Mesodermal cell (in vitro differentiated cells): ENCODE measurements around the gene NFAT5.
A peak's percentile ranks its signal among the peaks of the same experiment; 100 is the strongest.

Experiments used
- H3K27ac ChIP-seq: 2 replicates; pipeline ENCODE4 v1.7.0; 2013; ENCODE audit warnings: mild to moderate bottlenecking, low read depth, low read length, moderate library complexity; ENCODE audit not compliant: severe bottlenecking
- H3K36me3 ChIP-seq: 2 replicates; pipeline ENCODE4 v1.7.1; 2013; ENCODE audit warnings: mild to moderate bottlenecking, low read length, moderate library complexity; ENCODE audit not compliant: control insufficient read depth, insufficient read depth
- H3K4me1 ChIP-seq: one replicate; pipeline ENCODE4 v1.7.1; 2013; ENCODE audit warnings: mild to moderate bottlenecking, low read length; ENCODE audit not compliant: insufficient read depth, control insufficient read depth, poor library complexity, severe bottlenecking
- H3K4me3 ChIP-seq: 2 replicates; pipeline ENCODE4 v1.7.0; 2013; ENCODE audit warnings: low read length, control low read depth, mild to moderate bottlenecking; ENCODE audit not compliant: insufficient read depth, poor library complexity, severe bottlenecking; ENCODE audit errors: extremely low read depth
- H3K9me3 ChIP-seq: 2 replicates; pipeline ENCODE4 v1.7.1; 2013; ENCODE audit warnings: mild to moderate bottlenecking, low read length, moderate library complexity; ENCODE audit not compliant: control insufficient read depth
- WGBS, 2 experiments: methylation state at CpG; one replicate each; pipeline ENCODE4 v1.1.5; 2013; ENCODE audit warnings: missing lambda C conversion rate in 2 of 2; ENCODE audit not compliant: insufficient coverage in 2 of 2; 5-methylcytosine and 5-hydroxymethylcytosine counted together

The NFAT5 gene

DNA sequence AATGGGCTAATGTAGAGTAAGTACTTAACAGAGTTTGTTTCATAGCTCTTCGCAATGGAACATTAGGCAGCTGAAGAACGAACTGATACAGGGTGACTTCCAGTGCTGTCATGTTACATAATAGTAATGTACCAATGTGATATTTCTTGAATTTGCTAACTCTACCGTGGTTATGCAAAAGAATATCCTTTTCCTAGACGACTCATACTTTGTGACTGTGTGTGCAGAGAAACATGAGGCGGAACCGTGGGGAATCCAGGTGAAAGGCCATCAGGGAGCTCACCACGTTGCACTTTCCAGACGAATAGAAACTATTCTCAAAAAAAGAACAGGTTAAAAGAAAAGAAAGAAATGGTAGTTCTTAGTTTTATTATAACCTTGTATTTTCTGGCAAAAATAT lies 175.8 kb downstream of the NFAT5 start:
- Histone ChIP-seq H3K9me3 (no peaks in the 10 kb centered on the region), H3K27ac (no peak overlapping the region), H3K4me1 (no peaks in the 10 kb centered on the region), H3K4me3 (no peak overlapping the region), H3K36me3 (peaks cover 69% of the 10 kb centered on the region)
- 98% methylated on average over 5 to 6 of the region's 8 CpGs for WGBS, 2 experiments

DNA sequence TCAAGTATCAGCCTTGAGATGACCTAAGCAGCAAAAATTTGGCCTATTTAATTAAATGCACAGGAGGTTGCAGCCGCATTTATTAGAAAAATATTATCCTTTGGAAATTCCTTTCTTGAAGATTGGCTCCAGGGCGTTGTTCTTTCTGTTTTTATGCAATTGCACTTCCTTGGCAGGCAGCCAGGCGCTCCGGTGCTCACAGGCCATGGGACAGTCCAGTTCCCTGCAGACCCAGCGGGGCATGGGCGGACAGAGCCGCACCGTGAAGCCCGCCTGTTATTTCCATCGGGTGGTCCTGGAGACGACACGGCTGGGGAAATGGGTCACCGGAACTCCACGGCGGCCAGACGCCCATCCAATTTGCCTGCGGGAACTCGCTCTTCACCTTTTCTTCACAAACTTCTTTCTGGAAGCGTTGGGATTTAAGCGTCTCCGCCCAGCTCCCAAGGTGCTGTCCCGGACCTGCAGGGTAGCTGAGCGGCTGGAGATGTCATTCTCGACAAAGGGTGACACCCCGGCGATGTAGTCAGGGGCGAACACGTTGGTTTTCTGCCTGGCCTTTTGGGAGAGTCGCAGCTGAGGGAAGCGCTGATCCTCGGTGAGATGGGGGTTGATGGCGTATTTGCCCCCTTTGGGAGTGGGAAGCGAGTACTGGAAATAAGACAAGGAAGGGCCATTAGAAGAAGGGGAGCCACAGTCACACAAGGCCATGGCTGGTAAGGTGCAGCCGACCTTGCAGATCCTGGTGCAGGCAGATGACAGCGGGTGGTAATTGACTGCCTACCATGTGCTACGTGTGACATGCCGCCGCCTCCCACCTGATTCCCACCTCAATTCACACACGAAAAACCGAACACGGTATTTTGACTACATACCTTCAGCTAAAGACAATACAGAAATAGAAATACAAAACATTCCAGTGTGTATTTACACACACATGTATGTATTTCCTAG lies 176.5 kb downstream of the NFAT5 start:
- H3K36me3 ChIP-seq: peaks cover 76% of the 10 kb centered on the region
- H3K4me3 ChIP-seq: no peak overlapping the region
- peaks cover under 1% of the 10 kb centered on the region for H3K4me1 ChIP-seq
- H3K27ac ChIP-seq: no peak overlapping the region
- no peaks in the 10 kb centered on the region for H3K9me3 ChIP-seq
- WGBS, 2 experiments: 93 to 97% methylated on average over 22 to 33 of the region's 41 CpGs

DNA sequence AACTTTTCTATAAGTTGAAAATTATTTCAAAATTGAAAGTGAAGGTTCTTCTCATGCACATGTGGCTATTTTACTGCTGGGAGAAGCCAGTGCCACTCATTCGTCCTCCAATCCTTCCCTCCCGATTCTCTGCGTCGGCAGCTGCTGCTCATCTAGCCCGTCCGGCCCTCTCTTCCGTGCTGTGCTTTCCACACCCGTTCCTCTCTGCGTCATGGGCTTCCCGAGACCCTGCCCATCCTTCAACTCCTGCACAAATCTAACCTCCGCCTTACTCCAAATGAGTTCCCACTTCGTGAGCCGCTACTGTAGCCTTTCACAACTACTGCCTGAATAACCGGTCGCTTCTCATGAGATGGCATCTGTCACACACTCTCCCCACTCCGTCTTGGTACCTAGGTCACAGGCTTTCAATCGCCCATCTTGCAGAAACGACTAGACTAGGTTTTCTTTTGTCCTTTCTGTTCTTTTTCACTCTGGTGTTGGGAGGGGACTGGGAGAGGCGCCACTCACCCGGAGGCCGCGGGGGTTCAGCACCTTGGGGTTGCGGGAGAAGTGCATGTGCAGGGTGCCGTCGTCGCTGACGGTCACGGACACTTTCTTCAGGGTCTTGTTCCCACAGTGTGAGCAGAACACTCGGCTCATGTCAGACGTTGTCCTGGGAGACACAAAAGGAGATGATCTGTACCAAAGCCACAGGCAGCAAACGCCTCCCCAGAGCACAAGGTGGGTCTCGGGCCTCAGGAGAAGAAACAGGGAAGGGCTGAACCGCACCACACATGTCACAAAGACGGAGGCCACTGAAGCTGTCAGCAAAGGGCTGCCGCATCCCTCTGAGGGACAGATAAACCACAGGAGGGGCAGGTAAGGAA lies 178.8 kb downstream of the NFAT5 start:
- H3K36me3 ChIP-seq: peaks cover 94% of the 10 kb centered on the region

DNA sequence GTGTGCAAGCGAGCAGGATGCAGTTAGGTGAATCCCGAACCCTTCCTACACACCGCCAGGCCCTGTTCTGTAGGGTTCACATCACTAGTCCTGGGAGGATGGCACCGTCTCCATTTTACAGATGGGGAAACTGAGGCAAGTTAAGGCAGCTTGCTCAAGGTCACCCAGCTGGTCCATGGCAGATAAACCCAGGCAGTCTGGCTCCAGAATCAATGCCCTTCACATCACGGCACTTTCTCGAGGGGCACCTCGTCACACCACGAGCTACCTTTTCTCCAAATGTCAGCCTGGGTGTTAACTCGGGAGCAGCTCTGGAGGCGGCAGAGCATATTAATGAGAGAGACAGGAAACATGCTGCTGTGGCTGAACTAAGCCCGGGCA lies 179.5 kb downstream of the NFAT5 start:
- no peak overlapping the region for H3K4me3 ChIP-seq
- WGBS, 2 experiments: 96 to 99% methylated on average over 9 to 11 of the region's 11 CpGs
- peaks cover 96% of the 10 kb centered on the region for H3K36me3 ChIP-seq
- no peak overlapping the region for H3K27ac ChIP-seq
- peaks cover 6% of the 10 kb centered on the region for H3K4me1 ChIP-seq
- no peaks in the 10 kb centered on the region for H3K9me3 ChIP-seq

More for the DNA sequence above, 178.8 kb downstream of the NFAT5 start:
- no peak overlapping the region for H3K27ac ChIP-seq
- WGBS, 2 experiments: 93 to 94% methylated on average over 30 to 33 of the region's 35 CpGs
- H3K4me3 ChIP-seq: no peak overlapping the region
- H3K9me3 ChIP-seq: no peaks in the 10 kb centered on the region
- H3K4me1 ChIP-seq: peaks cover 6% of the 10 kb centered on the region

DNA sequence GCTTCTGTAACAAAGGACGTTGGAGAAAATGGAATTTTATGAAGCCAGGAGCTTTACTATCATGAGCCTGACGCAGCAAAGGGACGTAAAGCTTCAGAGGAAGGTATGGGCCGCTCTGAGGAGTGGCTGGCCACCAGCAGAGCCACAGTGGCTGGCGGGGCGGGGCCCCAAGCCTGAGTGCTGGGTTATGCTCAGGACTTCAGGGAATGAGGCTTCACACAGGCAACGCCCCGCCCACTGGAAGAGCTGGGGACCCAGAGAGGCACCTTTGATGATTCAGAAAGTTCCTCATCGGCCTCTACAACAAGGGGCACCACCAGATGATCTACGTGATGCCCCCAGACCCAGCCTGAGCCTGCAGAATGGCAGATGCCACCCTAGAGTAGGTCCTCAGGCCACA lies 180.2 kb downstream of the NFAT5 start:
- H3K9me3 ChIP-seq: no peaks in the 10 kb centered on the region
- peaks cover 6% of the 10 kb centered on the region for H3K4me1 ChIP-seq
- H3K4me3 ChIP-seq: no peak overlapping the region
- H3K36me3 ChIP-seq: peaks cover 99% of the 10 kb centered on the region
- no peak overlapping the region for H3K27ac ChIP-seq
- 94% methylated on average over 7 to 10 of the region's 10 CpGs for WGBS, 2 experiments

DNA sequence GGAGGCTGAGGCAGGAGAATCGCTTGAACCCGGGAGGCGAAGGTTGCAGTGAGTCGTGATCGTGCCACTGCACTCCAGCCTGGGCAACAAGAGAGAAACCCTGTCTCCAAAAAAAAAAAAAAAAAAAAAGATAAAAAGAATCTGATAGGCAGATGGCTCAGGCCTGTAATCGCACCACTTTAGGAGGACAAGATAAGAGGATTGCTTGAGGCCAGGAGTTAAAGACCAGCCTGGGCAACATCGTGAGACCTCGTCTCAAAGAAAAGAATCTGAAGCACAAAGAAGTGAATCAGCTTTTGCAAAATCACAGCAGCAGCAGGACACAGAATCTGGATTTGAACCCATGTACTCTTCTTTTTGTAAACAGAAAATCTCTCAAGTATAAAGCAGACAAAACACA lies 181.3 kb downstream of the NFAT5 start:
- Histone ChIP-seq H3K9me3 (no peaks in the 10 kb centered on the region), H3K27ac (peak overlapping the region; percentile 59), H3K4me3 (no peak overlapping the region), H3K4me1 (peaks cover 6% of the 10 kb centered on the region), H3K36me3 (peaks cover 99% of the 10 kb centered on the region)
- WGBS, 2 experiments: 82 to 92% methylated on average over 3 to 7 of the region's 8 CpGs

DNA sequence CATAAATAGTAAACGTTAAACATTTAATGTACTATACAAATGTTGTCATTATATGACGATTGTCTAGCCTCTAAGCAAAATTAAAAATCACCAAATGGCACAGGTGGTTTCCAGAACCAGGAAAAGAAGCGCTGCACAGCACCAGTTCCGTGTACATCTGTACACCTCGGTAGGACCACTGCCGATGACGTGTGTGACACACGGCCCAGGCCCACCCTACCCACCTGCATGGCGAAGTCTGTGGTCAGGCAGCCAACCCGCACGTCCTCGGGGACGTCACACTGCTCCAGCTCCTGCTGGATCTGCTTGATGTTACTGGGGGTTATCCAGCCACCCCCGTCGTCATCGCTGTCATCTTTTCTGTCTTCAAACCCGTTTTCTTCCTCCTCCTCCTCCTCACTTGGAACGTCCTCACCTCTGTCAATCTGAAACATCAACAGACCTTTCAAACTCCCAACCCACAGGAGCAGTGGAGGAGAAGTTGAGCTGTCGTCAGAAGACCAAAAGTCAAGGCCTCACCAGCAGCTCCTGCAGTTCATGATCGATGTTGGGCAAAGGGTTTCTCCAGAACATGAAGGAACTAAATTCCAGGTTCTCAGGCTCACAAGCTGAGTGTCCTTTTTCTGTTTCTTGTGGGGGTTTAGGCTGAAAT lies 183.1 kb downstream of the NFAT5 start:
- Histone ChIP-seq H3K9me3 (no peaks in the 10 kb centered on the region), H3K27ac (no peak overlapping the region), H3K36me3 (peaks cover 93% of the 10 kb centered on the region), H3K4me1 (peaks cover 6% of the 10 kb centered on the region), H3K4me3 (no peak overlapping the region)
- WGBS, 2 experiments: 97 to 98% methylated on average over 7 to 13 of the region's 20 CpGs

DNA sequence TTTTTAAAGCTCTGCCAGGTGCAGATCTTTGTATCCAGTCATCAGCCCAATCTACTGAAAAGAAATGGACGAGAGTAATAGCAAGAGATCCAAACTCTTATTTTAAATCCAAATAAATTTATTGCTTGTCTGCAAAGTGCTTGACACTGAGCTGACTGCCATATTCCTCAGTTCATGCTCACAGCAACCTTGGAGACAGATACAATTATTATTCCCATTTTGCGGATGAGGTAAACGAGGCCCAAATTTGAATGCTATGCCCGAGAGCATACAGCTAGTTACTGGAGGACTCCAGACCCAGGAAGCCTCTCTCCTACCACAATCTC lies 188.3 kb downstream of the NFAT5 start:
- H3K9me3 ChIP-seq: no peaks in the 10 kb centered on the region
- H3K27ac ChIP-seq: peak overlapping the region; percentile 53
- H3K36me3 ChIP-seq: peaks cover 40% of the 10 kb centered on the region
- 0 to 16% methylated on average over 3 to 4 of the region's 4 CpGs for WGBS, 2 experiments
- peak overlapping the region; percentile 98 for H3K4me3 ChIP-seq
- H3K4me1 ChIP-seq: no peaks in the 10 kb centered on the region
